H9 (cell line): Measurements from ENCODE around the gene MRPL54. TPM values are rescaled to one million over a fixed set of nuclear protein-coding genes. Genes with fewer than 3 reads are reported as not detected.

ENCODE experiments used
- DNase-seq: peaks from one replicate; pipeline ENCODE4 v3.0.0-alpha.2; 2017
- H2AFZ ChIP-seq: one replicate; pipeline ENCODE4 v1.6.1; 2013; ENCODE audit warnings: mild to moderate bottlenecking, low read length, control low read depth, moderate library complexity
- H2AK5ac ChIP-seq: 2 replicates; pipeline ENCODE4 v1.6.1; 2013; ENCODE audit warnings: low read length, control low read depth, mixed read lengths; ENCODE audit not compliant: insufficient read length
- H2BK120ac ChIP-seq: one replicate; pipeline ENCODE4 v1.6.1; 2013; ENCODE audit warnings: low read depth, mild to moderate bottlenecking, low read length, control low read depth, inconsistent platforms; ENCODE audit not compliant: poor library complexity, severe bottlenecking
- H2BK12ac ChIP-seq: 2 replicates; pipeline ENCODE4 v1.6.1; 2013; ENCODE audit warnings: low read length, control low read depth, mixed read lengths, low read depth; ENCODE audit not compliant: insufficient read length
- H2BK15ac ChIP-seq: 2 replicates; pipeline ENCODE4 v1.6.1; 2013; ENCODE audit warnings: low read depth, low read length, control low read depth
- H2BK20ac ChIP-seq: one replicate; pipeline ENCODE4 v1.6.1; 2013; ENCODE audit warnings: low read depth, mild to moderate bottlenecking, low read length, control low read depth, inconsistent platforms; ENCODE audit not compliant: poor library complexity, severe bottlenecking
- H2BK5ac ChIP-seq: 2 replicates; pipeline ENCODE4 v1.6.1; 2013; ENCODE audit warnings: low read length, control low read depth, mixed read lengths; ENCODE audit not compliant: insufficient read length
- H3K14ac ChIP-seq: 2 replicates; pipeline ENCODE4 v1.6.1; 2013; ENCODE audit warnings: low read length, control low read depth; ENCODE audit not compliant: insufficient read depth
- H3K18ac ChIP-seq: 2 replicates; pipeline ENCODE4 v1.6.1; 2013; ENCODE audit warnings: low read depth, mild to moderate bottlenecking, mixed read lengths, low read length, control low read depth; ENCODE audit not compliant: insufficient read length
- H3K23ac ChIP-seq: 2 replicates; pipeline ENCODE4 v1.6.1; 2013; ENCODE audit warnings: low read length, control low read depth, mixed read lengths, low read depth; ENCODE audit not compliant: insufficient read length
- H3K23me2 ChIP-seq: 2 replicates; pipeline ENCODE4 v1.6.1; 2013; ENCODE audit warnings: low read depth, mild to moderate bottlenecking, mixed read lengths, low read length, control low read depth; ENCODE audit not compliant: insufficient read length, poor library complexity, severe bottlenecking
- H3K27ac ChIP-seq: 2 replicates; pipeline ENCODE4 v1.5.1; 2013; ENCODE audit warnings: low read length, control low read depth, mixed read lengths, low read depth; ENCODE audit not compliant: insufficient read length
- H3K27me3 ChIP-seq: 2 replicates; pipeline ENCODE4 v1.6.1; 2013; ENCODE audit warnings: low read length, control low read depth, inconsistent platforms; ENCODE audit not compliant: insufficient read depth
- H3K4ac ChIP-seq: 2 replicates; pipeline ENCODE4 v1.6.1; 2013; ENCODE audit warnings: low read depth, mild to moderate bottlenecking, control low read depth, inconsistent platforms, low read length, moderate library complexity
- H3K4me1 ChIP-seq: 2 replicates; pipeline ENCODE4 v1.6.1; 2013; ENCODE audit warnings: low read length, control low read depth, inconsistent platforms; ENCODE audit not compliant: insufficient read depth
- H3K4me2 ChIP-seq: 2 replicates; pipeline ENCODE4 v1.6.1; 2013; ENCODE audit warnings: low read length, control low read depth, mixed read lengths; ENCODE audit not compliant: insufficient read length, insufficient read depth
- H3K56ac ChIP-seq: 2 replicates; pipeline ENCODE4 v1.6.1; 2013; ENCODE audit warnings: low read depth, mild to moderate bottlenecking, mixed read lengths, low read length, control low read depth; ENCODE audit not compliant: insufficient read length
- H3K79me1 ChIP-seq: 2 replicates; pipeline ENCODE4 v1.6.1; 2013; ENCODE audit warnings: low read depth, mild to moderate bottlenecking, moderate library complexity, low read length, control low read depth, inconsistent platforms; ENCODE audit not compliant: insufficient read depth, poor library complexity, severe bottlenecking
- H3K79me2 ChIP-seq: 2 replicates; pipeline ENCODE4 v1.6.1; 2013; ENCODE audit warnings: low read length, control low read depth, inconsistent platforms; ENCODE audit not compliant: insufficient read depth
- H3K9ac ChIP-seq: 2 replicates; pipeline ENCODE4 v1.6.1; 2013; ENCODE audit warnings: low read length, control low read depth, mixed read lengths; ENCODE audit not compliant: insufficient read length; ENCODE audit errors: extremely low read depth
- H3K9me3 ChIP-seq: one replicate; pipeline ENCODE4 v1.6.1; 2013; ENCODE audit warnings: low read depth, low read length, inconsistent platforms; ENCODE audit not compliant: control insufficient read depth
- H3T11ph ChIP-seq: one replicate; pipeline ENCODE4 v1.6.1; 2013; ENCODE audit warnings: mild to moderate bottlenecking, low read length, control low read depth, inconsistent platforms
- H4K20me1 ChIP-seq: one replicate; pipeline ENCODE4 v1.6.1; 2013; ENCODE audit not compliant: control insufficient read depth, insufficient read length, insufficient read depth
- H4K5ac ChIP-seq: 2 replicates; pipeline ENCODE4 v1.6.1; 2013; ENCODE audit warnings: low read depth, mild to moderate bottlenecking, mixed read lengths, low read length, control low read depth; ENCODE audit not compliant: insufficient read length
- H4K8ac ChIP-seq: replicated peaks from 2 replicates; pipeline ENCODE4 v1.6.1; 2013; ENCODE audit warnings: low read length, control low read depth, mixed read lengths, low read depth; ENCODE audit not compliant: insufficient read length
- H4K91ac ChIP-seq: 2 replicates; pipeline ENCODE4 v1.6.1; 2013; ENCODE audit warnings: low read depth, mild to moderate bottlenecking, moderate library complexity, mixed read lengths, low read length, control low read depth; ENCODE audit not compliant: insufficient read length
- H3K27ac Mint-ChIP-seq, 3 experiments: 2 replicates in 2 of 3; 3 replicates in 1 of 3; pipeline ENCODE4 v1.8.0; 2020 to 2021; ENCODE audit warnings: mixed read lengths in 3 of 3, mild to moderate bottlenecking in 1 of 3, moderate library complexity in 1 of 3
- H3K27me3 Mint-ChIP-seq: 2 replicates; pipeline ENCODE4 v1.8.0; 2021; ENCODE audit warnings: low read depth, mild to moderate bottlenecking, moderate library complexity, mixed read lengths
- H3K36me3 Mint-ChIP-seq, 3 experiments: 2 replicates in 2 of 3; 3 replicates in 1 of 3; pipeline ENCODE4 v1.8.0; 2020 to 2021; ENCODE audit warnings: low read depth in 3 of 3, mixed read lengths in 3 of 3; ENCODE audit not compliant: insufficient read depth in 1 of 3
- H3K4me1 Mint-ChIP-seq, 2 experiments: 2 replicates each; pipeline ENCODE4 v1.8.0; 2020; ENCODE audit warnings: mixed read lengths in 2 of 2
- H3K4me3 Mint-ChIP-seq, 2 experiments: 2 replicates in 1 of 2; 3 replicates in 1 of 2; pipeline ENCODE4 v1.8.0; 2020 to 2021; ENCODE audit warnings: mild to moderate bottlenecking in 2 of 2, mixed read lengths in 2 of 2, moderate library complexity in 1 of 2
- H3K9me3 Mint-ChIP-seq, 2 experiments: 2 replicates in 1 of 2; 3 replicates in 1 of 2; pipeline ENCODE4 v1.8.0; 2020; ENCODE audit warnings: mild to moderate bottlenecking in 2 of 2, mixed read lengths in 2 of 2, moderate library complexity in 1 of 2
- WGBS: extraction: QIAGEN DNeasy Blood & Tissue Kit; methylation state at CpG from one replicate; pipeline ENCODE4 v1.1.7; 2013; ENCODE audit warnings: missing lambda C conversion rate, low lambda C conversion rate, mixed read lengths; ENCODE audit not compliant: insufficient read length; ENCODE audit errors: extremely low coverage; 5-methylcytosine and 5-hydroxymethylcytosine counted together
- total RNA-seq: library from RNA; stranded (reverse); gene quantifications from 2 replicates; pipeline ENCODE4 v1.2.1, GENCODE V29; 2021
- TF ChIP-seq, protein P1 (sequence below): fragments of 200-600 bp; sonication (generic); conservative IDR thresholded peaks from 3 replicates; pipeline ENCODE4 v1.8.0; 2021; ENCODE audit warnings: antibody characterized with exemption, mild to moderate bottlenecking

MRPL54 gene
- total RNA-seq, 1 experiment from 2014 or later: 60.0 TPM

GRCh38 chr19:3785938-3786824 is 23.7 kb downstream of the MRPL54 start, which contains the start of gene MATK:
Gene MATK (minus strand): TSS chr19:3786381. CDS start chr19:3785135, 1,246 bp downstream.
- Histone ChIP-seq H2AK5ac (no peak within 1 kb of the TSS), H3K23ac (no peak within 1 kb of the TSS), H3K56ac (no peak within 1 kb of the TSS), H3K4ac (no peak within 1 kb of the TSS), H3K27me3 (peaks cover 2% of the 10 kb centered on the region; the same call in 1 of the 2 replicates), H3K14ac (no peak within 1 kb of the TSS), H2BK12ac (no peak within 1 kb of the TSS), H3K18ac (no peak within 1 kb of the TSS), H2AFZ (no peak within 1 kb of the TSS), H3K4me1 (no peaks in the 10 kb centered on the region), H3K79me1 (no peaks in the 10 kb centered on the region), H3K4me2 (peak within 1 kb of the TSS; percentile 54), H3K9me3 (peaks cover 15% of the 10 kb centered on the region), H2BK5ac (no peak within 1 kb of the TSS), H4K5ac (no peak within 1 kb of the TSS), H4K8ac (no peak within 1 kb of the TSS), H4K91ac (no peak within 1 kb of the TSS), H4K20me1 (no peaks in the 10 kb centered on the region), H3K79me2 (no peaks in the 10 kb centered on the region), H2BK20ac (no peak within 1 kb of the TSS), H3K9ac (no peak within 1 kb of the TSS), H2BK120ac (no peak within 1 kb of the TSS), H3K23me2 (no peaks in the 10 kb centered on the region), H3T11ph (no peak within 1 kb of the TSS), H3K27ac (no peak within 1 kb of the TSS), H2BK15ac (no peak within 1 kb of the TSS)
- no peak within 1 kb of the TSS for H3K27ac Mint-ChIP-seq
- peaks cover 17 to 18% of the 10 kb centered on the region in 2 experiments for H3K9me3 Mint-ChIP-seq
- peaks cover 17 to 20% (median 19%) of the 10 kb centered on the region in 3 experiments for H3K36me3 Mint-ChIP-seq
- H3K4me3 Mint-ChIP-seq: peak within 1 kb of the TSS; percentile 64 to 83
- DNase-seq: no peak
- WGBS: no CpG with 5 or more reads among the region's 101 CpGs
- H3K4me1 Mint-ChIP-seq: peaks cover 5 to 8% of the 10 kb centered on the region in 2 experiments
- peaks cover 72% of the 10 kb centered on the region for H3K27me3 Mint-ChIP-seq
- TF ChIP-seq, protein P1, sequence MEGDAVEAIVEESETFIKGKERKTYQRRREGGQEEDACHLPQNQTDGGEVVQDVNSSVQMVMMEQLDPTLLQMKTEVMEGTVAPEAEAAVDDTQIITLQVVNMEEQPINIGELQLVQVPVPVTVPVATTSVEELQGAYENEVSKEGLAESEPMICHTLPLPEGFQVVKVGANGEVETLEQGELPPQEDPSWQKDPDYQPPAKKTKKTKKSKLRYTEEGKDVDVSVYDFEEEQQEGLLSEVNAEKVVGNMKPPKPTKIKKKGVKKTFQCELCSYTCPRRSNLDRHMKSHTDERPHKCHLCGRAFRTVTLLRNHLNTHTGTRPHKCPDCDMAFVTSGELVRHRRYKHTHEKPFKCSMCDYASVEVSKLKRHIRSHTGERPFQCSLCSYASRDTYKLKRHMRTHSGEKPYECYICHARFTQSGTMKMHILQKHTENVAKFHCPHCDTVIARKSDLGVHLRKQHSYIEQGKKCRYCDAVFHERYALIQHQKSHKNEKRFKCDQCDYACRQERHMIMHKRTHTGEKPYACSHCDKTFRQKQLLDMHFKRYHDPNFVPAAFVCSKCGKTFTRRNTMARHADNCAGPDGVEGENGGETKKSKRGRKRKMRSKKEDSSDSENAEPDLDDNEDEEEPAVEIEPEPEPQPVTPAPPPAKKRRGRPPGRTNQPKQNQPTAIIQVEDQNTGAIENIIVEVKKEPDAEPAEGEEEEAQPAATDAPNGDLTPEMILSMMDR: no peak
